Activated naive CD8-positive, alpha-beta T cell treated with anti-CD3 and anti-CD28 coated beads, Interleukin-2, amount 10 ng/mL, durations not matched to agents 7 days and 5 days (primary cell): ENCODE data around the gene UBE2U. TPM values are rescaled to one million over a fixed set of nuclear protein-coding genes. Genes with fewer than 3 reads are reported as not detected.
"Not testable (repeated sequence)": the region's sequence is repeated elsewhere in the genome, so short reads cannot be mapped to it uniquely, and the experiment has no call there.

Source experiments
- ATAC-seq: fragments of 150-1000 bp; cut with Tn5 transposase; one replicate; pipeline ENCODE4 v1.10.0; 2021; ENCODE audit warnings: low read depth, moderate library complexity
- POLR2A ChIA-PET: fragments of 350-600 bp; sonication (Branson Sonifier 250); formaldehyde crosslinking; loops from one replicate; lab custom pipeline; 2021; ENCODE audit warnings: antibody characterized with exemption; lab: Charles Lee
- DNase-seq: peaks from one replicate; pipeline ENCODE4 v3.0.0; 2021
- H3K27ac Mint-ChIP-seq: one replicate; pipeline ENCODE4 v1.8.0; 2022; ENCODE audit warnings: mild to moderate bottlenecking, mixed read lengths
- H3K27me3 Mint-ChIP-seq: one replicate; pipeline ENCODE4 v1.8.0; 2022; ENCODE audit warnings: mild to moderate bottlenecking, moderate library complexity, mixed read lengths
- H3K36me3 Mint-ChIP-seq: one replicate; pipeline ENCODE4 v1.8.0; 2021; ENCODE audit warnings: mild to moderate bottlenecking, mixed read lengths
- H3K4me1 Mint-ChIP-seq: one replicate; pipeline ENCODE4 v1.8.0; 2021; ENCODE audit warnings: mixed read lengths
- H3K4me3 Mint-ChIP-seq: one replicate; pipeline ENCODE4 v1.8.0; 2022; ENCODE audit warnings: mild to moderate bottlenecking, moderate library complexity, mixed read lengths
- H3K9me3 Mint-ChIP-seq: one replicate; pipeline ENCODE4 v1.8.0; 2021; ENCODE audit warnings: mixed read lengths
- total RNA-seq, 2 experiments: library from RNA; stranded (reverse); gene quantifications; one replicate each; pipeline ENCODE4 v1.2.3, GENCODE V29; 2021

The UBE2U gene
- total RNA-seq, 2 experiments from 2014 or later, result not detected

GRCh38 chr1:64235181-64235580 lies 31.8 kb downstream of the UBE2U start:
- POLR2A ChIA-PET, result interaction anchor here (0.5 kb wide), 1 partner anchor 622 kb away, joined by 6 read pairs; no protein-coding TSS in a partner anchor
- ATAC-seq (no peak), DNase-seq (no peak)
- Mint-ChIP-seq H3K4me3 (no peak overlapping the region), H3K27me3 (peaks cover 25% of the 10 kb centered on the region), H3K27ac (no peak overlapping the region), H3K4me1 (no peaks in the 10 kb centered on the region), H3K36me3 (no peaks in the 10 kb centered on the region), H3K9me3 (no peaks in the 10 kb centered on the region)

- no peak overlapping the region for H3K27ac Mint-ChIP-seq
- no peak overlapping the region for H3K4me3 Mint-ChIP-seq
- peaks cover 23% of the 10 kb centered on the region for H3K27me3 Mint-ChIP-seq
- no peaks in the 10 kb centered on the region for H3K9me3 Mint-ChIP-seq
- DNase-seq, result no peak
- H3K4me1 Mint-ChIP-seq, result no peaks in the 10 kb centered on the region
- POLR2A ChIA-PET, result no interaction called here
- no peak for ATAC-seq
- no peaks in the 10 kb centered on the region for H3K36me3 Mint-ChIP-seq
These were observed 32.5 kb downstream of the UBE2U start for GRCh38 chr1:64235910-64236309.

- Mint-ChIP-seq H3K9me3 (no peaks in the 10 kb centered on the region), H3K4me1 (no peaks in the 10 kb centered on the region), H3K36me3 (no peaks in the 10 kb centered on the region), H3K4me3 (no peak overlapping the region), H3K27ac (no peak overlapping the region), H3K27me3 (peaks cover 23% of the 10 kb centered on the region)
- ATAC-seq (no peak), DNase-seq (no peak)
- POLR2A ChIA-PET, result no interaction called here
These were observed 33.1 kb downstream of the UBE2U start for GRCh38 chr1:64236541-64236954.

- DNase-seq, H3K4me3 Mint-ChIP-seq, H3K27me3 Mint-ChIP-seq, H3K4me1 Mint-ChIP-seq, H3K27ac Mint-ChIP-seq, POLR2A ChIA-PET, ATAC-seq, H3K36me3 Mint-ChIP-seq, H3K9me3 Mint-ChIP-seq: not testable (repeated sequence)
These were observed 36.1 kb downstream of the UBE2U start for GRCh38 chr1:64239519-64239918.

GRCh38 chr1:64240206-64240605 lies 36.8 kb downstream of the UBE2U start:
- POLR2A ChIA-PET, result no interaction called here

GRCh38 chr1:64241069-64241468 lies 37.6 kb downstream of the UBE2U start:
- ATAC-seq (no peak), DNase-seq (no peak)
- H3K9me3 Mint-ChIP-seq, result no peaks in the 10 kb centered on the region
- H3K27ac Mint-ChIP-seq, result no peak overlapping the region
- no peaks in the 10 kb centered on the region for H3K36me3 Mint-ChIP-seq
- peaks cover 9% of the 10 kb centered on the region for H3K27me3 Mint-ChIP-seq
- POLR2A ChIA-PET, result no interaction called here
- H3K4me3 Mint-ChIP-seq, result no peak overlapping the region
- H3K4me1 Mint-ChIP-seq, result peaks cover 12% of the 10 kb centered on the region

More at GRCh38 chr1:64240206-64240605, 36.8 kb downstream of the UBE2U start:
- Mint-ChIP-seq H3K4me1 (peaks cover 7% of the 10 kb centered on the region), H3K27me3 (peaks cover 9% of the 10 kb centered on the region), H3K9me3 (no peaks in the 10 kb centered on the region), H3K36me3 (no peaks in the 10 kb centered on the region), H3K27ac (no peak overlapping the region), H3K4me3 (no peak overlapping the region)
- DNase-seq (no peak), ATAC-seq (no peak)

- POLR2A ChIA-PET, result no interaction called here
- peak; percentile 18 for ATAC-seq
- no peaks in the 10 kb centered on the region for H3K36me3 Mint-ChIP-seq
- no peak overlapping the region for H3K27ac Mint-ChIP-seq
- peak overlapping the region; percentile 66 for H3K4me3 Mint-ChIP-seq
- H3K27me3 Mint-ChIP-seq, result peaks cover 10% of the 10 kb centered on the region
- DNase-seq, result no peak
- H3K4me1 Mint-ChIP-seq, result peaks cover 12% of the 10 kb centered on the region
- H3K9me3 Mint-ChIP-seq, result no peaks in the 10 kb centered on the region
These were observed 39.7 kb downstream of the UBE2U start for GRCh38 chr1:64242895-64243756.

GRCh38 chr1:64243757-64244080 lies 40.3 kb downstream of the UBE2U start:
- Mint-ChIP-seq H3K4me1 (peaks cover 12% of the 10 kb centered on the region), H3K4me3 (peak overlapping the region; percentile 66), H3K27me3 (peaks cover 11% of the 10 kb centered on the region), H3K27ac (no peak overlapping the region), H3K36me3 (no peaks in the 10 kb centered on the region), H3K9me3 (no peaks in the 10 kb centered on the region)
- DNase-seq, result no peak
- POLR2A ChIA-PET, result no interaction called here
- ATAC-seq, result no peak

- no peaks in the 10 kb centered on the region for H3K9me3 Mint-ChIP-seq
- ATAC-seq (peak; percentile 39), DNase-seq (no peak)
- H3K4me3 Mint-ChIP-seq, result peak overlapping the region; percentile 50
- peak overlapping the region; percentile 27 for H3K27ac Mint-ChIP-seq
- peaks cover 10% of the 10 kb centered on the region for H3K27me3 Mint-ChIP-seq
- peaks cover 12% of the 10 kb centered on the region for H3K4me1 Mint-ChIP-seq
- POLR2A ChIA-PET, result no interaction called here
- H3K36me3 Mint-ChIP-seq, result no peaks in the 10 kb centered on the region
These were observed 42.1 kb downstream of the UBE2U start for GRCh38 chr1:64245495-64245894.

- ATAC-seq, result no peak
- Mint-ChIP-seq H3K4me3 (no peak overlapping the region), H3K36me3 (no peaks in the 10 kb centered on the region), H3K27ac (no peak overlapping the region), H3K4me1 (peaks cover 12% of the 10 kb centered on the region), H3K27me3 (peaks cover 10% of the 10 kb centered on the region), H3K9me3 (no peaks in the 10 kb centered on the region)
- DNase-seq, result no peak
- POLR2A ChIA-PET, result no interaction called here
These were observed 43.0 kb downstream of the UBE2U start for GRCh38 chr1:64246294-64246917.

GRCh38 chr1:64248065-64248464 lies 44.6 kb downstream of the UBE2U start:
- Mint-ChIP-seq H3K9me3 (no peaks in the 10 kb centered on the region), H3K4me3 (no peak overlapping the region), H3K27ac (no peak overlapping the region), H3K36me3 (no peaks in the 10 kb centered on the region), H3K4me1 (peaks cover 12% of the 10 kb centered on the region), H3K27me3 (peaks cover 10% of the 10 kb centered on the region)
- no peak for DNase-seq
- no peak for ATAC-seq
- POLR2A ChIA-PET, result no interaction called here

- H3K4me1 Mint-ChIP-seq, H3K9me3 Mint-ChIP-seq, POLR2A ChIA-PET, H3K27ac Mint-ChIP-seq, H3K4me3 Mint-ChIP-seq, ATAC-seq, DNase-seq, H3K36me3 Mint-ChIP-seq: not testable (repeated sequence)
- peaks cover 23% of the 10 kb centered on the region for H3K27me3 Mint-ChIP-seq
These were observed 47.0 kb downstream of the UBE2U start for GRCh38 chr1:64250472-64250871.

GRCh38 chr1:64251971-64252370 lies 48.5 kb downstream of the UBE2U start:
- Mint-ChIP-seq H3K27ac (no peak overlapping the region), H3K9me3 (peaks cover 4% of the 10 kb centered on the region), H3K4me3 (no peak overlapping the region), H3K36me3 (peaks cover 2% of the 10 kb centered on the region), H3K4me1 (no peaks in the 10 kb centered on the region), H3K27me3 (peaks cover 34% of the 10 kb centered on the region)
- POLR2A ChIA-PET, result no interaction called here
- ATAC-seq (no peak), DNase-seq (no peak)

- H3K9me3 Mint-ChIP-seq, H3K27ac Mint-ChIP-seq, H3K4me3 Mint-ChIP-seq, ATAC-seq, DNase-seq, H3K36me3 Mint-ChIP-seq, H3K4me1 Mint-ChIP-seq, POLR2A ChIA-PET: not testable (repeated sequence)
- peaks cover 30% of the 10 kb centered on the region for H3K27me3 Mint-ChIP-seq
These were observed 53.8 kb downstream of the UBE2U start for GRCh38 chr1:64257233-64257632.
